HS-5 (cell line): ENCODE measurements around the gene TRIM7.

Source experiments
- DNase-seq: peaks from one replicate; pipeline ENCODE4 v3.0.0-alpha.2; 2012; ENCODE audit warnings: low read depth

The TRIM7 gene

DNA sequence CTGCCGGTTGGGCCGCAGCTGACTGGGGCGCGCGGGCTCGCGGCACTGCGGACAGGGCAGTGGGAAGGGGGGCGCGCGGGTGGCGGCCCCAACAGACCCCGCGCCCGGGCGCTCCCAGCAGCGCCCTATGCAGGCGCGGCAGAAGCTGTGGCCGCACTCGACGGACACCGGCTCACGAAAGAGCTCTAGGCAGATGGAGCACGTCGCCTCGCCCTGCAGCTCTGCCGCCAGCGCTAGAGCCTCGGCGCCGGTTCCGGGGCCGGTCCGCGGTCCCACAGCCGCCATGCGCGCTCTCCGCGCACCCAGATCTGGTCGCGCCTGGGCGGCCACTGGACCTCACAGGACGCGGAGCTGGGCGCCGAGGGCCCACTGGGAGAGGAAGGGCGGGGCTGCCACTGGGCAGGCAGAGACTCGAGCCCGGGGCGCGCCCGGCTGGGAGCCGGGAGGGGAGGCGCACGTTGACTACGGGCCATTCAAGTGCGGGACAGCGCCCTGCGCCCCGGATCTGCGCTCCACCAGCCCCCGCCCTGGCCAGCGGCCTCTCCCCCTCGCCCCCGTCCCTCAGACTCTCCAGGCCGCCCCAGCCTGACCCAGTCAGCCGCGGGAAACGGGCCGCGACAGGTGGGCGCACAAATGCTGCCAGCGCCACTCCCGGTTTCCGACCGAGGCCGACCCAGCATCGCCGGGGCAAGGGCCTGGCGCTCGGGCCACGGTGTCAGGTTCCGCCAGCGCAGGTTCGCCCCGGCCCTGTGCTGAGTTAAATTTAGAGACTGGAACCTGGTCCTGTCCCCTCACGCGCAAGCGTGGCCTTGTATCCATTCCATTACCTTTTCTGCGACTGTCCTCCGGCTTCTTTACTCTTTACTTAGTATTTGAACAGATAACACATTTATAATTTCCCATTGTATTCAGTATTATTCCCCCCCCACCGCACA is at the start of gene TRIM7:
Gene TRIM7 (minus strand): TSS at position 371 of the 935 bp plus-strand sequence. CDS start 86 bp downstream, at position 285.
- no peak for DNase-seq

DNA sequence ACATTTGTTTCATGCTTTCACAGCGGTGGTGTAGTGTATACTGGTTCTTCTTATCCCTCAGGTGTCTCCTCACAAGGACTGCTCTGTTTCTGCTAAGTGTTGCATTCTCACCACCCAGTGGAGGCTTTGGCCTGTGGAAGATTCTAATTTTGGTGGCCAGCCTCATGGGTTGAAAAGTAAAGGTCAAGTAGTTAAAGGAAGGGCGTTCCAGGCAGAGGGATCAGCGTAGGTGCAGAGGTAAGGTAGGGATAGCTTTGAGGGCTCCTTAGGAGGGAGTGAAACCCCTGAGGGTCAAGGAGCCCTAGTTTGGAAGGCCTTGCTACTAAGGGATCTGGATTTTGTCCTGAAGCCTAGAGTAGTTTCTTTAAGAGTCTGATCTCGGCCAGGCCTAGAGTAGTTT is 43.3 kb upstream of the TRIM7 start:
- DNase-seq: no peak

DNA sequence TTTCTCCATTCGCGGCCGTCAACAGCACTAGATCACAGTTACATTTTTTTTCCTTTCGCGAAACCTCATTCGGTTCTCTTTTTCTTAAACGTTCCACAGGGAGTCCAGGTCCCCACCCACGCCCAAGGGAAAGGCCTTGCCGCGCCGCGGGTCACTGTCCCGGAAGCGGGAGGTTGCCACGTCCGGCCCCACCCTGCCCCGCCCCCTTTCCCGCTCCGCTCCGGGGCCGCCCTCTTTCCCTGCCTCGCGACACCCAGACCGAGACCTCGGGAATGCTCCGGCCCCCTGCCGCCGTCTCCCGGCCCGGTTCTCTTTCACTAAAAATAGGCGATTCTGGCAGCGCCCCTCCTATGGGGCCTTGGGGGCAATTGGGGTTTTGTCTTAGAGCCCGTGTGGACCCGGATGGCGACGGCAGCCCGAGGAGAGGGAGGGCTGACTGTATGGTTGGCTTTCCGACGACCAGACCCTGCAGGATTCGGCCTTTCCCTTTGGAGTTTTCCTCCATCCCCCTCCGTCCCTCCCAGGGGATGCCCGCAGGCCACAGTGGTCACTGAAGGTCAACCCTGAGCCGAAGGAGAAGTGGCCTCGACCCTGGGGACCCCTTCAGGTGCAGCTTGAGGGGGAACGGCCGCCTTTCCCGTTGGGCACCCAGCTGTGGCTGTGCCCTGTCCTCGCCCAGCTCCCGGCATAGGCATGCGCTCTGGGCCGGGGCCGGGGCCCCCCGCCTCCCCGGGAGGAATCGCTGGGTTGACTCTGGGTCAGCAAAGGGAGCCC is 41.5 kb upstream of the TRIM7 start:
- DNase-seq: peak; percentile 69

DNA sequence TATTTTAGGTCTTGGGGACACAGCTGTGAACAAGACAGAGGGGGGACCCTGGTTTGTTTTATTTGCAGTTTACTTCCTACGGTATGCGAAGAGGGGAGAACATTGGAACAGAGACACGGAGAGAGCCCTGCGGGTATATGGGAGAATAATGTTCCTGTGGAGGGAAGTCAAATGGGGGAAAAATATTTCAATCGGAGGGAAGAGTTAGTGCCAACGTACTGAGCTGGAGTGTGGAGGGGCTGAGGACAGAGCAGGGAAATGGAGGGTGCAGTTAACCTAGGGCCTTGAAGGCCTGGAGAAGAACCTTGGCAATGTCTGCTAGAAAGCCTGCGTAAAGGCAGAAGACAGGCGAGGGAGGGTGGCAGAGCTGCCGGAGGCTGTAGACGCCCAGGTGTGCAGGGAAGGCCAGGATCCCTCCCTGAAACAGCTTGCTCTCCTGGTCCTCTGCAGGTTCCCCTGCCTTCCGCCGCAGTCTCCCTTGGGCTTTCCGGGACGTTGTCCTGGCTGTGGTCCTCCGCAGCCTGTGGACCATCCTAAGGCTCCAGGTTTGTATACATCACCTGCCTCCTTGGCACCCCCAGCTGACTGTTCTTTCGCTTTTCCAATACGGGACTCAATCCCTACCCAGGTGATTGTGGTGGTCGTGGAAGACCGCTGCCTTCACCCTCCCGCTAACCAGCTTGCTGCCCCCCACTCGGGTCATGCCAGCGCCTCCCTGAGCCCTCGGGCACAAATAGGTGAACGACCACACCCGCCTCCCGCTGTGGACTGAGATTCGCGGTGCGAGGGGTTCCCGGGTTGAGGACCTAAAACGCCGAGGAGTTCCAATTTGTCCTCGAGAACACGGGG is 40.7 kb upstream of the TRIM7 start:
- no peak for DNase-seq

DNA sequence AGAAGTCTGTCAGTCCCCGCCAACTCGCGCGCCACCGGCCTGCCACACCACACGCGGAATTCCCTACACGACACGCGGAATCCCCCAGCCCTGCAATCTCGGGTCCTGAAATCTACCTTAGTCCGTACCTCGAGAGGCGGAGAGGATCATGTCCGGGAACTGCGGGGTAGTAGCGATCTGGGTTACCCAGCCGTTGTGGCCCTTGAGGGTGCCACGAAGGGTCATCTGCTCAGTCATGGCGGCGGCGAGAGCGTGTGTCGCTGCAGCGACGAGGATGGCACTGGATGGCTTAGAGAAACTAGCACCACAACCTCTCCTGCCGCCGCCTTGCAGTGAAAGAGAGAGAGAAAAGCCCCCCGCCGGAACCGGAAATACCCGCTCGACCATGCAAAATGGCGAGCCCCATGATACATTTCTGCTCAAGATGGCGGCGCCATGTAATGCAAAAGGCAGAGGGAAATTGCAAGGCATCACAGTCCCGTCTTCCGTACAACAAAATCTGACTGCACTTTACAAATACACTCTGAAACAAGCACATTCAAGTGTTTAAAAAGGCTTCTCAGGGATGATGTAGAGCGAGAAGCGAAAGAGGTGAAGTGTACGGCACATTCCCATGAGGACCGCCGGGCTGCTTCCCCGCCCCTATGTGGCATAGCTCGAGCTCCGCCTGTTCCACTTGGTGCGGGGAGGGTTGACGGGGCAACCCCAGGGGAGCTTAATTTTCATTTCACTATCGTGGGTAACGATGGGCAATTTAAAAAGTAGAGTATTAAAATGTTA is 38.8 kb upstream of the TRIM7 start, which contains the start of gene RACK1:
Gene RACK1 (minus strand): TSS at position 343 of the 780 bp plus-strand sequence. CDS start 106 bp downstream, at position 237.
- DNase-seq: peak; percentile 93

DNA sequence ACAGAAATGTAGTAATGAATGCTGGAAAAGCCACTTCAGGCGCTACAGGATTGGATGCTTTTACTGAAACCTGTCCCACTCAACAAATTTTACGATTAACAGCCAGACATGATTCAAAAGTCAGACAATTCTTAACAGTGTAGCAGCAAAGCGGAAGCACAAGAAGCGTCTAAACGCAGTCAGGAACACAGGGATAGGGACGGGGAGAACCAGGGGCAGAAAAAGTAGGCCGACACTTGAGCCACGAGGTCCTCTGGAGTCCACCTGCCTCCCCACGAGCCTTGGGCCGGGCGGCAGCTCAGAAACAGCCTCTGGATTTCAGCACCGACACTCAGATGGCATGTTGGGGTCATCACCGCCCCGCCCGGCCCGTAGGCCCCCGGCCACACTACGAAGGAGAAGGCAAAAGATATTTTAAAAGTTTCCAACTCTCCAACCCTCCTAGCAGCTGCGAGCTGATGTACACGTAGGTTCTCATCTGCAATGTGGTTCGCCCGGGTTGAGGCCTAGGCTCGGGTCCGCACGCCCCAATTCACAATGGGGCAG is 38.1 kb upstream of the TRIM7 start:
- DNase-seq: no peak

DNA sequence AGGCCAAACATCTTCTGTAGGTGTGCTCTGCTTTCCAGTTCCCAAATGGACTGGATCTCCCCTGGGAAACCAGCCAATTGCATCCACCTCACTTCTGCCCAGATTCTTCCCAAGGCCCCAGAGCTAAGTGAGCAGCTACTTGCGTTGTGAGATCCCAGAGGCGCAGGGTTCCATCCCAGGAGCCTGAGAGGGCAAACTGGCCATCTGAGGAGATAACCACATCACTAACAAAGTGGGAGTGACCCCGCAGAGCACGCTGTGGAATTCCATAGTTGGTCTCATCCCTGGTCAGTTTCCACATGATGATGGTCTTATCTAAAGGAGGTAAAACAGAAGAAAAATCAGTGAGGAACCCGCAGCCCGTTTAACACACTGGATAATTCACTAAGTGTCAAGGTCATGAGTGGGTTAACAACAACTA is 37.0 kb upstream of the TRIM7 start:
- DNase-seq: no peak

DNA sequence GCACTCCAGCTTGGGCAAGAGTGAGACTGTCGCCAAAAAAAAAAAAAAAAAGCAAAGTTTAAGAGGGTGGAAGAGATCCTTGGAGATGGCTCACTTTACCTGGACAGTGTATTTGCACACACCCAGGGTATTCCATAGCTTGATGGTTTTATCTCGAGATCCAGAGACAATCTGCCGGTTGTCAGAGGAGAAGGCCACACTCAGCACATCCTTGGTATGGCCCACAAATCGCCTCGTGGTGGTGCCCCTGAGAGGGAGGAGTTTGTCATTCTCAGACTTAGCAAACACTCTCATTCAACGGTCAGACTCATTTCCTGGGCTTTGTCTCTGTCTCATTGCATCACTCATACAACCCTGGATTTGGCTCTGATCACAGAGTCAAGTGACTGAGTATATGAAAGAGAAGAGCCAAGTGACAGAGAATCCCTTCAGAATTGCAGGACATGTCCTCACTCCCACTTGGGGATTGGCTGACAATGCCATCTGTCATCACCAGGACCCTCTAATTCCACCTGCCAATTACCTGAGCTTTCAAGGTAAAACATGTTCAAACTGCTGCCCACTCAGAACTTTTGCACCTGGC is 36.5 kb upstream of the TRIM7 start:
- DNase-seq: peak; percentile 90

DNA sequence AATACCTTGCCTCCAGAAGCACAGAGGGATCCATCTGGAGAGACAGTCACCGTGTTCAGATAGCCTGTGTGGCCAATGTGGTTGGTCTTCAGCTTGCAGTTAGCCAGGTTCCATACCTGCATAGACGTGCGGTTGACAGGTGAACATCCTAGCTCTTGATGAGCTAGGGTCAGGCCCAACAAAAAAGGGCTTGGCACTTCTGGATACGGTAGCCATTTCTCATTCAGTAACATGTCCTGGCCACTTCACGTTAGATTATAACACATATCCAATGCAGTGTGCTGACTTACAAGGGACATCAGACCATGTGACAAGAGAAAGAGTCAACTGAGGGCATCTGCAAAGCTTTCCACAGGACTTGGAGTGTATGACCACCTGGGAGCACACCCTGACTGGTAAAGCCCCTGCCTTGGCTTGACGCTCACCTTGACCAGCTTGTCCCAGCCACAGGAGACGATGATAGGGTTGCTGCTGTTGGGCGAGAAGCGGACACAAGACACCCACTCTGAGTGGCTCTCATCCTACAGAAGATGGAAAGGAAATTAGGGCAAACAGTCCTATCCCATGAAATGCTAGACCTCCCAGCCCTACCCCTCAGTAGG is 34.2 kb upstream of the TRIM7 start:
- DNase-seq: no peak

DNA sequence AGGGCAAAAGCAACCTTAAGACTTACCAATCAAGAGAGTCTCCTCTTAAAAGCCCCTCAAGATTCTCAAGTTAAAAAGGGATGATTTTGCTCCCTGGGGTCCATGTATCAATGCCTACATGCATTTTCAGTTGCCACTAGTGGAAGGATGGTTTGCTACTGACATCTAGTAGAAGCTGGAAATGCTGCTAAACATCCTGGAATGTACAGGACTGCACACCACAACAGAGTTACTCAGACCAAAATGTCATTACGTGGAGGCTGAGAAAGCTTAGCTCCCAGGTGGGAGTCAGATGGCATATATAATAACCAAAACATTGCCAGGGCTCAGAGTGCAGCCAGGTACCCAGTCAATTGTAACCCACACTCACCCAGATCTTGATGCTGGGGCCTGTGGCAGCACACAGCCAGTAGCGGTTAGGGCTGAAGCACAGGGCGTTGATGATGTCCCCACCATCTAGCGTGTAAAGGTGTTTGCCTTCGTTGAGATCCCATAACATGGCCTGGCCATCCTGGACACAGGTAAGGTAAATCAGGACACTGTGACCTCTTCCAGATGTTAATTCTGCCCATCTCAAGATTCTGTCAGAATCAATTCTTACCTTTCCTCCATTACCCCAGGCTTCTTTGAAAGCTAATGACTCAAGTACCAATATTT is 32.9 kb upstream of the TRIM7 start:
- no peak for DNase-seq

DNA sequence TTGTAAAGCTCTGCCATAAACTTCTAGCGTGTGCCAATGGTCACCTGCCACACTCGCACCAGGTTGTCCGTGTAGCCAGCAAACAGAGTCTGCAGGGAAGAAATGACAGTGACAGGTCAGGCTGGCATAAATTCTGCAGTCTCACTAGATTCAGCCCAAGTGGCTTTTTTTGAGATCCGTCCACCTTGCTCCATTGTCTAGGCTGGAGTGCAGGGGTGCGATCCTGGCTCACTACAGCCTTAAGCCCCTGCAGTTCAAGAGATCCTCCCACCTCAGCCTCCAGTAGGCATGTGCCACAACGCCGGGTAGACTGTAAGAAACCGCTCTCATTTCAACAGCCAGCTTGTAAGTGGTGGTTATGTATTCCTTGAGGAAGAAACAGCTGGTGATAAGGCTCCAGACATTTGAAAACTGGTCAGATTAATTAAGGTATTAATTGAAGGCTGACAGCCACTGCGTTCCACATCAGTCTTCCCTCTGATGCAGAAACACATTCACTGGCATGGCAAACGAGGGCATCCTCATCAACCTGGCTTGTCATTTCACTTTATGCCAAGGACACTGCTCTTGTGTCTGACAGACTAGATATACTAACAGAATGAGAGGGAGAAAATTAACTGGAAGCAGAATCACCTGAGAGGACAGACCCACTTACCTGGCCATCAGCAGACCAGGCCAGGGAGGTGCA is 32.1 kb upstream of the TRIM7 start:
- no peak for DNase-seq

DNA sequence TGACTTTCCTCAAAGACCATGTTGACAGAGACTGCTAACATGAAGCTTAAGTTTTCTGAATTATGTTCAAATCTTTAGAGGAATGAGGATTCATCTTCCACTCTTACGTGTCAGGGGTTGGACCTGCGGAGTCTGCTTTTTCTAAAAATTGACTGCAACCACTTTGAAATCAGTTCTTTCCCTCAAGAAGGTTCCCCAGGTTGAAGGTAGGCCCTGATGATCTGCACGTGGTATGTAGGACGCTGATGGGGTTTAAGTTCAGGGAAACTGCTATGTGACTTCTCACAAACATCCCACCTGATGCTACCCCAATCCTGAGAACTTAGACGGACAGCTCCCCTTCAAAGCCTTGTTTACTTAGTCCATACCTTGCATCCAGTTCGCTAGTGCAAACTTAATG is 31.5 kb upstream of the TRIM7 start:
- no peak for DNase-seq

DNA sequence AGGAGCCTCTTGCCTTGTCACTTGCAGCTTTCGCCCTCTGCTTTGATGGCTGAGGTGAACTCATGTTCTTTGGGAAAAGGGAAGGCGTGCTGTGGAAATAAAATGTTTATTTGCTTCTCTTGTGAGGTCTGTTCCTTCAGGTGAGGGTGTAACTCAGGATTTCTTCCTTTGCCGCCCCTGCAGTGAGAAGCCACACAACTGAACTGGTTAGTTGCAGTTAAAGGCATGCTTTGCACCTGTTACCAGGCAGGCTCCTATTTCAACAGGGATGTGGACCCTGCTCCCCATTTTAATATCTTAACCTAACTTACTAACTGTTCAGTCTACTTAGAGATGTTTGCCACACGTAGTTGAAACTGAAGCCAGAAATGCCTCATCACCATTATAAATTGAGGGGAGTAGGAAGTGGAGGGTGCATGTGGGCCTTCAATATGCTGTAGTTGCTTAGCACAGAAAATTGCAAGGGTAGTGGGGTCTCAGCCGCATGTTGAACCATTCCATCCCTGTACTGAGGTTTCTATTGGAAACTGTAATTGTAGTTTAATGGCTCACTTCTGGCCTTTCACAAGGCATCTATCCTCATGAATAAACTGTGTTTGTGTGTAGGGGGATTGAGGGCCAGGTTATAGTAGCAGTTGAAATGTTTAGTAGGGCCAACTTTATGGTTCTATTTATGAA is 30.8 kb upstream of the TRIM7 start:
- no peak for DNase-seq

DNA sequence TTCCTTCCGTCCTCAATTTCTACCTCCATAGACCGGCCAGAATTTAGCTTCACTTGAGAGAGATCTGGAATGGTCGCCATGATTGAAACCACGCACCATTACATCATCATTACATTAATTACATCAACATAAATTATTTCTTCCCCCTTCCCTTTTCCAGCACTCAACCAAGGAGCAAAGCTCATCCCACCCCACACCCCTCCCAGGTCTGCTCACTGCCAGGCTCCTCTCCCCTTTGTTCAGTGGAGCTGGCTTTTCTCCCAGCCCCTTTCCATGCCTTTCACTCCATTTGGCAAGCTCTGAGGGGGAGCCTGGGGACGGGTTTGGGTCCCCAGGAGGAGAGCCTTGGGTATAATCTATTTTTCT is 30.3 kb upstream of the TRIM7 start:
- DNase-seq: no peak

DNA sequence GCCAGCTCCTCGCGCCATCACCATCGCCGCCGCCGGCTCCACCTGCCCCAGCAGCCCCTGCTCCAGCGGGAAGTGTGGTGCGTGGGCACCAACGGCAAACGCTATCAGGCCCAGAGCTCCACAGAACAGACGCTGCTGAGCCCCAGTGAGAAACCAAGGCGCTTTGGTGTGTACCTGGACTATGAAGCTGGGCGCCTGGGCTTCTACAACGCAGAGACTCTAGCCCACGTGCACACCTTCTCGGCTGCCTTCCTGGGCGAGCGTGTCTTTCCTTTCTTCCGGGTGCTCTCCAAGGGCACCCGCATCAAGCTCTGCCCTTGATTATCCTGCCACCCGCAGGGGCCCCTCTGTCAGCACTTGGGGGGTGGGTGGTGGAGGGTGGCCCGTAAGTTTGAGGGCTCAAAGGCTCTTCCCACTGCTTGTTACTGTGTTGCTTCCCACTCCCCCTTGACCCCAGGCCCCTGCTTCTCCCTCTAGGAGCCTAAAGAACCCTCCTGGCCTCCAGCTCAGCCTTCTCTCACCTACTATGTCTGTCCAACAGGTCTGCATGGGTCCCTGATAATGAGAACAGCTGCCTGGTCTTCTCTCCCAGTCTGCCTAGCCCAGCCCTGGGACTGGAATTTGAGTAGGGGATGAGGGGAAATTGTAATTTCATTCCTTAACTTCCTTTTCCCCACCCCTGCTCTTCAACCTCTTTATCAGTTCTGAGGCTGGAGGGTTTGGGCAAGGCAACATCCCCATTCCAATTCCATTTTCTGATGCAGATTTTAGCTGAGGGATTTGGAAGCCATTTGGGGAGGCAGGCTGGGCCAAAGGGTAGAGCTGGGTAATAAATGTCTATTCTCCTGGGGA is 29.7 kb upstream of the TRIM7 start:
- DNase-seq: no peak

DNA sequence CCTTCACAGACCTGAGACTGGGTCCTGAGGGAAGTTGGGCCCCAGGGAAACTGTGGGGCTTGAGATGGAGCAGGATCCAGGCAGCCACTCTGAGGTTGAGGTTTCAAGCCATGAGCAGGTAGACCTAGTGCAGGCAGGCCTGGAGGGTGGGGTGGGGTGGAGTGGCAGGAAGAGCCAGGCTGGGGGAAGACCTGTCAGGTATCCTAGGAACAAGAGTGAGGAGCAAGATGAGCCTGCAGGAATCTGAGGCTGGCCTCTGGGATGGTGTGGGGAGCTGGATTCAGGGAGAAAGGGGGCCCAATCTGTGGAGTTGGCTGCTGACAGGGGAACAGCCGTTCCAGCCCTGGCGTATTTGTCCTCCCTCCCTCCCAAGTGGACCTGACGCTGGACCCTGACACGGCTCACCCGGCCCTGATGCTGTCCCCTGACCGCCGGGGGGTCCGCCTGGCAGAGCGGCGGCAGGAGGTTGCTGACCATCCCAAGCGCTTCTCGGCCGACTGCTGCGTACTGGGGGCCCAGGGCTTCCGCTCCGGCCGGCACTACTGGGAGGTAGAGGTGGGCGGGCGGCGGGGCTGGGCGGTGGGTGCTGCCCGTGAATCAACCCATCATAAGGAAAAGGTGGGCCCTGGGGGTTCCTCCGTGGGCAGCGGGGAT is 28.9 kb upstream of the TRIM7 start:
- DNase-seq: no peak
